Measurements from ENCODE around the gene COX7A2L. TPM values are rescaled to one million over a fixed set of nuclear protein-coding genes. Genes with fewer than 3 reads are reported as not detected.

Gene COX7A2L
- total and polyA plus RNA-seq, 2 of the 8 experiments (the other 6 are each of a cell fraction or from before 2014, with no cell fraction given), result 85.6 to 114 TPM

GRCh38 chr2:42350434-42351063 lies 10.5 kb downstream of the COX7A2L start (continued):
- TF ChIP-seq, protein P1, sequence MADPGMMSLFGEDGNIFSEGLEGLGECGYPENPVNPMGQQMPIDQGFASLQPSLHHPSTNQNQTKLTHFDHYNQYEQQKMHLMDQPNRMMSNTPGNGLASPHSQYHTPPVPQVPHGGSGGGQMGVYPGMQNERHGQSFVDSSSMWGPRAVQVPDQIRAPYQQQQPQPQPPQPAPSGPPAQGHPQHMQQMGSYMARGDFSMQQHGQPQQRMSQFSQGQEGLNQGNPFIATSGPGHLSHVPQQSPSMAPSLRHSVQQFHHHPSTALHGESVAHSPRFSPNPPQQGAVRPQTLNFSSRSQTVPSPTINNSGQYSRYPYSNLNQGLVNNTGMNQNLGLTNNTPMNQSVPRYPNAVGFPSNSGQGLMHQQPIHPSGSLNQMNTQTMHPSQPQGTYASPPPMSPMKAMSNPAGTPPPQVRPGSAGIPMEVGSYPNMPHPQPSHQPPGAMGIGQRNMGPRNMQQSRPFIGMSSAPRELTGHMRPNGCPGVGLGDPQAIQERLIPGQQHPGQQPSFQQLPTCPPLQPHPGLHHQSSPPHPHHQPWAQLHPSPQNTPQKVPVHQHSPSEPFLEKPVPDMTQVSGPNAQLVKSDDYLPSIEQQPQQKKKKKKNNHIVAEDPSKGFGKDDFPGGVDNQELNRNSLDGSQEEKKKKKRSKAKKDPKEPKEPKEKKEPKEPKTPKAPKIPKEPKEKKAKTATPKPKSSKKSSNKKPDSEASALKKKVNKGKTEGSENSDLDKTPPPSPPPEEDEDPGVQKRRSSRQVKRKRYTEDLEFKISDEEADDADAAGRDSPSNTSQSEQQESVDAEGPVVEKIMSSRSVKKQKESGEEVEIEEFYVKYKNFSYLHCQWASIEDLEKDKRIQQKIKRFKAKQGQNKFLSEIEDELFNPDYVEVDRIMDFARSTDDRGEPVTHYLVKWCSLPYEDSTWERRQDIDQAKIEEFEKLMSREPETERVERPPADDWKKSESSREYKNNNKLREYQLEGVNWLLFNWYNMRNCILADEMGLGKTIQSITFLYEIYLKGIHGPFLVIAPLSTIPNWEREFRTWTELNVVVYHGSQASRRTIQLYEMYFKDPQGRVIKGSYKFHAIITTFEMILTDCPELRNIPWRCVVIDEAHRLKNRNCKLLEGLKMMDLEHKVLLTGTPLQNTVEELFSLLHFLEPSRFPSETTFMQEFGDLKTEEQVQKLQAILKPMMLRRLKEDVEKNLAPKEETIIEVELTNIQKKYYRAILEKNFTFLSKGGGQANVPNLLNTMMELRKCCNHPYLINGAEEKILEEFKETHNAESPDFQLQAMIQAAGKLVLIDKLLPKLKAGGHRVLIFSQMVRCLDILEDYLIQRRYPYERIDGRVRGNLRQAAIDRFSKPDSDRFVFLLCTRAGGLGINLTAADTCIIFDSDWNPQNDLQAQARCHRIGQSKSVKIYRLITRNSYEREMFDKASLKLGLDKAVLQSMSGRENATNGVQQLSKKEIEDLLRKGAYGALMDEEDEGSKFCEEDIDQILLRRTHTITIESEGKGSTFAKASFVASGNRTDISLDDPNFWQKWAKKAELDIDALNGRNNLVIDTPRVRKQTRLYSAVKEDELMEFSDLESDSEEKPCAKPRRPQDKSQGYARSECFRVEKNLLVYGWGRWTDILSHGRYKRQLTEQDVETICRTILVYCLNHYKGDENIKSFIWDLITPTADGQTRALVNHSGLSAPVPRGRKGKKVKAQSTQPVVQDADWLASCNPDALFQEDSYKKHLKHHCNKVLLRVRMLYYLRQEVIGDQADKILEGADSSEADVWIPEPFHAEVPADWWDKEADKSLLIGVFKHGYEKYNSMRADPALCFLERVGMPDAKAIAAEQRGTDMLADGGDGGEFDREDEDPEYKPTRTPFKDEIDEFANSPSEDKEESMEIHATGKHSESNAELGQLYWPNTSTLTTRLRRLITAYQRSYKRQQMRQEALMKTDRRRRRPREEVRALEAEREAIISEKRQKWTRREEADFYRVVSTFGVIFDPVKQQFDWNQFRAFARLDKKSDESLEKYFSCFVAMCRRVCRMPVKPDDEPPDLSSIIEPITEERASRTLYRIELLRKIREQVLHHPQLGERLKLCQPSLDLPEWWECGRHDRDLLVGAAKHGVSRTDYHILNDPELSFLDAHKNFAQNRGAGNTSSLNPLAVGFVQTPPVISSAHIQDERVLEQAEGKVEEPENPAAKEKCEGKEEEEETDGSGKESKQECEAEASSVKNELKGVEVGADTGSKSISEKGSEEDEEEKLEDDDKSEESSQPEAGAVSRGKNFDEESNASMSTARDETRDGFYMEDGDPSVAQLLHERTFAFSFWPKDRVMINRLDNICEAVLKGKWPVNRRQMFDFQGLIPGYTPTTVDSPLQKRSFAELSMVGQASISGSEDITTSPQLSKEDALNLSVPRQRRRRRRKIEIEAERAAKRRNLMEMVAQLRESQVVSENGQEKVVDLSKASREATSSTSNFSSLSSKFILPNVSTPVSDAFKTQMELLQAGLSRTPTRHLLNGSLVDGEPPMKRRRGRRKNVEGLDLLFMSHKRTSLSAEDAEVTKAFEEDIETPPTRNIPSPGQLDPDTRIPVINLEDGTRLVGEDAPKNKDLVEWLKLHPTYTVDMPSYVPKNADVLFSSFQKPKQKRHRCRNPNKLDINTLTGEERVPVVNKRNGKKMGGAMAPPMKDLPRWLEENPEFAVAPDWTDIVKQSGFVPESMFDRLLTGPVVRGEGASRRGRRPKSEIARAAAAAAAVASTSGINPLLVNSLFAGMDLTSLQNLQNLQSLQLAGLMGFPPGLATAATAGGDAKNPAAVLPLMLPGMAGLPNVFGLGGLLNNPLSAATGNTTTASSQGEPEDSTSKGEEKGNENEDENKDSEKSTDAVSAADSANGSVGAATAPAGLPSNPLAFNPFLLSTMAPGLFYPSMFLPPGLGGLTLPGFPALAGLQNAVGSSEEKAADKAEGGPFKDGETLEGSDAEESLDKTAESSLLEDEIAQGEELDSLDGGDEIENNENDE (IDR thresholded peaks at IDR 0.05; ENCODE audit: insufficient replicate concordance, low read length), result no peak
- TF ChIP-seq HDAC6 (IDR thresholded peaks at IDR 0.05; ENCODE audit: low read depth, low read length), result no peak
- no peak for TF ChIP-seq RBBP5 (IDR thresholded peaks at IDR 0.05; ENCODE audit: borderline replicate concordance, low read depth, low read length)
- no peak for TF ChIP-seq GABPA (IDR thresholded peaks at IDR 0.05; ENCODE audit: borderline replicate concordance, insufficient read depth, low read length)
- TF ChIP-seq RNF2 (IDR thresholded peaks at IDR 0.05; ENCODE audit: borderline replicate concordance, low read depth, low read length, missing control alignments, poor library complexity, severe bottlenecking), result no peak
- TF ChIP-seq CTBP2 (IDR thresholded peaks at IDR 0.05; ENCODE audit: borderline replicate concordance, insufficient read depth, insufficient read length, low read length), result no peak
- no peak for TF ChIP-seq CBX5 (IDR thresholded peaks at IDR 0.05; ENCODE audit: low read depth, low read length)
- TF ChIP-seq CHD2 (IDR thresholded peaks at IDR 0.05; ENCODE audit: low read length), result no peak
- no peak for TF ChIP-seq NRF1 (IDR thresholded peaks at IDR 0.05; ENCODE audit: low read depth, low read length)
- no peak for TF ChIP-seq SIN3A (conservative IDR thresholded peaks at IDR 0.05 in 1 of 2, IDR thresholded peaks at IDR 0.05 in 1 of 2; ENCODE audit: low read depth in 1 of 2, low read length in 2 of 2)

All from H1 (cell line).